ELF-1 (cell line): Measurements from ENCODE around the gene TBRG4.

ENCODE experiments used
- DNase-seq: peaks from one replicate; pipeline ENCODE4 v3.0.0-alpha.2; 2016; ENCODE audit warnings: low read depth, low spot score

TBRG4 gene

DNA sequence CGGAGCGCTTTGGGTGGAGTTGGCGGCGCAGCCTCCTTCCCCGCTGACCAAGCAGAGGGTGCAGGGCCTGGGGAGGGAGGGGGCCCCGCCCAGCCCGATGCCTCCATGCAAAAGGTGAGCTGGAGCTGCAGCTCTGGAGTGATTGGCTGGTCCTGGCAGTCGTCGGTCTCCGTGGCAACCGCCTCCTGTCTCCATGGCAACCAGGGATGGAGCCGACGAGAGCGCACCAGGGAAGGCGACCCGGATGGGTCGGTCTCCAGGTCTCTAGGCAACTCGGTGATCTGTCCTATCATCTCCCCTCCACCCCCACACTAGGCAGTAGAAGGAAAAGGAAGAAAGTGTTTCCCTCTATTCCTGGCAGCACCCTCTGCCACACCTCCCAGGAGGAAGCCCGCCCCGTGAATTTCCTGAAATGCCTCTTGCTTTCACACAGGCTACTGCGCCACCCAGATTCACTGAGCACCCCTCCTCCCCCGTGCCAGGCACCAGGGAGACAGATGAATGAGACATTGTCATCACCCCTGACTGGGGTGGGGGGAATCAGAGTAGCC lies 22.1 kb downstream of the TBRG4 start:
- peak; percentile 96 for DNase-seq

DNA sequence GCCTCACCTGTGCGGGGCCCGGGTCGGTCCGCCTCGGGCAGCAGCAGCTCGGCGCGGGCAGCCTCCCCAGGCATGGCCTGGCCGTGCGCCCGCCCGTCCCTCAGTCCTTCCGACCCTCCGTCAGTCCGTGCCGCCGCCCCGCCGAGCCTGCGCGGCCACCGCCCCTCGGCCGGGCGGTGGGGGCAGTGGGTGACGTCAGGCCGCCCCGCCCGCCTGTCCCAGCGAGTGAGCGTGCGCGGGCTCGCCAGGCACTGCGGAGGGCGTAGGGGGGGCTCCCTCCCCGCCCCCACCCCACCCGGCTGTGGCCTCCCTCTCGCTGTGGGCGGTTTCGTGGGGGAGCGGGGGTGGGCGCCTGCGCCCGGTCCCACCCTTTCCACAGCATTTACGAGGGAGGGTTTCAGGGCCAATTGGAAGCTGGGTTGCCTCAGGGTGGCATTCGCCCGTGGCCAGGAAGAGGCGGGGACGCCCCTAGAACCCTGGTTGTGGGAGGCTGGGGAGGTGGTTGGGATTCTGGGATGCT lies 22.6 kb downstream of the TBRG4 start, which contains the start of gene NACAD:
Gene NACAD, minus strand, starts transcription at position 149 of the 520 bp plus-strand sequence. Its CDS starts 75 bp downstream, at position 74.
- no peak for DNase-seq

DNA sequence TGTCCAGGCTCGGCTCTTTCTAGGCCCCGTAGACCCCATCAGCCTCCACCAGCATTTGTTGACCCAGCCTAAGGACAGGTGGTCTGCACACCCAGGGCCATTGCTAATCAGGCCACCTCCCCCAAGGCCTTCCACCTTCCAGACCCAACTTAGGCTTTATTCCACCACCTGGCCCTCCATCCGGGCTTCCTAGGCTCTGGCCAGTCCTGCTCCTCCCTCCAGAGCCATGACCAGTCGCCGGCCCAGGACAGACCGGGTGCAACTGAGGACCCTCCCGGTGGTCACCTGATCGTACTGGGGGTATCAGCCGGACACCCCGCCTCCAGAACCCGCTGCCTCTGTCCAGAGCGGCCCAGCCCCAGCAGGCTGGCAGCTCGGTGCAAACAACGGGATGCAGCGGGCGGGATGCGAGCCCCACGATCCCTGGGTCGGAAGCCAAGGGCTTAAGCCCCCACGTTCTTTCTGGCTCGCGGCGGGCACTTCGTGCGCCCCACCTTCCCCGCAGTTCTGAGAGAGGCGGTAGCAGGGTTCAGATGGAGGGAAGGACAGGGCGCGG lies 23.3 kb downstream of the TBRG4 start:
- no peak for DNase-seq

DNA sequence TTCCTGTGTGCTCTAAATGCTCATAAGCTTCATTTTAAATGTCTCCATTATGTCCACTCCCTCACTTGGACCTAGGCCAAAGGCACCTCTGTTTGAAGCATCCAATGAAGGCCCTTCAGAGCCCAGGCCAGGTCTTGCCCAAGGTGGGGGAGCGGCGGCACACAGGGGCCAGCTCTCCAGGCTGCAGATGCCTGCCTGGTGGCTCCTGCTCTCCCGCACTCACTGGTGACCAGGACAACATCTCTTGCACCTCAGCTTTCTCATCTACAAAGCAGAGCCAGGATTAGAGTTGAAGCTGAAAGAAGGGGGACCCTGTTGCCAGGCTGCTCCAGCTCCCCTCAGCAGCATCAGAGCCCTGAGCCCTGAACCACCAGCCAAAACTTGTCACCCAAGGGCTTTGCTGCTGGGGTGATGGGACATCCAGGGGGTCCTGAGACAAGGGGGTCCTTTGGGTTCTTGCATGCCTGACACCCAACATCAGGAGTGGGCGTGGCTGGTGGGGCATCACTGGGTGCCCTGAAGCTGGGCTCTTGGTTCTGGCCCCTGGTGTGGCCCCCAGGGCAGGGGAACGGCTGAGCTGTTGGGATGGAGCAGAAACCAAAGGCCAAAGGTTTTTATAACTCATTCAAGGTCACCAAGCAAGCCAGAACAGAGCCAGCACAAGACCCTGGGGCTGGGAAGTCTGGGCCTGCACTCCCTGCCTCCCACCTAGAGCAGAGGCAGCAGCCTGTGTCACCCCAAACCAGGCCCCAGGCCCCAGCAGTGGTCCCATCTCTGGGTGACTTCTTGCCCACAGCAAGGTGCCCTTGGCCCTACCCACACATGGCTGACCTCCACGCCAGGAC lies 24.0 kb downstream of the TBRG4 start:
- DNase-seq: no peak

DNA sequence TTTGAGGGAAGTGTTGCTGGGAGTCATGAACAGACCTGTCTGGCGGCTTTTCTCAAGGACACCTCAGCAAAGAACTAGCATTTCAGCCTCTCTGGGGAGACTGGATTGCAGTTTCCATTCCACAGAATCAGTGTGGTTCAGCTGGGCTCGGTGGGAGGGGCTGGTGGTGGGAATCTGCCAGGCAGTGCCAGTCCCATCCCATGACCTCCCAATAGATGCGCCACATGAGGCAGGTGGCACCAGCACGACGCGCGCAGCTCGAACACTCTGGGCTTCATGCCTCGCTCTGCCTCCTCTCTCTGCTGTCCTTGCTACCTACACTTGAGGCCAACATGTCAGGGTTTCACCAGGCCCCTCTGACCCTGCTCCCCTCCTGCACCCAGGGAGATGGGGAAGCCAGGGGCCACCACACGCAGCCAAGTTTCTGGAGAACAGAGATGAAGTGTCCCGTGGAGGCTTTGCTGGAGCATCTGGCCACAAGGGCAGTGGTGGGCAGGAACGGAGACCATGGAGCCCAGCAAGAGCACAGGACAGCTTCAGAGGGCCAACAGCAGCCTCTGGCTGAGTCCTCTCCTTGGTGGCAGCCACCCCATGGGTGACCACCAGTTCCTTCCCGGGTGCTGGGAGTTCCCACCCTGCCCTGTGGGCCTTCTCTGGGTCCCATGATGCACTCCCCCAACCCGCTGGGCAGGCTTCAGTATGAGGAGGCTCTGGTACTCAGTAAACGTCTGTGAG lies 25.0 kb downstream of the TBRG4 start:
- DNase-seq: peak; percentile 32

DNA sequence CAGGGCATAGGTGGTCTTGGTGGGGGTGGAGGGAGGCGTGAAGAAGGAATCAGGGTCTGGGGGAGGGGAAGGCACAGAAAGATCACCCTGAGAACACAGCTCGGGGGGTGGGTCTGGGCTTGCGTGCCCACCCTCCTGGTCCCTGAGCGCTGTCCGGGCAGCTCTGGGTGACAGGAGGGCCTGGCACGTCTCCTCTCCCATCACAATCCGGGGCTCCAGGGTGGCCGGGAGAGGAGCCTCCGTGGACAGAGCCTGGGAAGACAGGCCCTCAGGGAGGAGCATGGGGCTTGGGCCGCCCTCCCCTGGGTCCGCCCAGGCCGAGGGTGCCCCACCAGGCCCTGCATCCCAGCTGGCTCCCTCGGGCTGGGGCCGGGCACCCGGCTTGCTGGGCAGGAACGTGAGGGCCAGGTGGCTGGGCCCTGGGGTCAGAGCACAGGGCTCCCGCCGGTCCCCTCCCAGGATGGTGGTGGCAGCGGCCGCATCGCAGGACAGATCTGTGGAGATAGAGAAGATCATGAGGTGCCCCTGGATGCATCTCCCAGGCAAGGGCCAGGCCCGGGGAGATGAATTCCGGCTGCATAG lies 25.8 kb downstream of the TBRG4 start:
- DNase-seq: no peak

DNA sequence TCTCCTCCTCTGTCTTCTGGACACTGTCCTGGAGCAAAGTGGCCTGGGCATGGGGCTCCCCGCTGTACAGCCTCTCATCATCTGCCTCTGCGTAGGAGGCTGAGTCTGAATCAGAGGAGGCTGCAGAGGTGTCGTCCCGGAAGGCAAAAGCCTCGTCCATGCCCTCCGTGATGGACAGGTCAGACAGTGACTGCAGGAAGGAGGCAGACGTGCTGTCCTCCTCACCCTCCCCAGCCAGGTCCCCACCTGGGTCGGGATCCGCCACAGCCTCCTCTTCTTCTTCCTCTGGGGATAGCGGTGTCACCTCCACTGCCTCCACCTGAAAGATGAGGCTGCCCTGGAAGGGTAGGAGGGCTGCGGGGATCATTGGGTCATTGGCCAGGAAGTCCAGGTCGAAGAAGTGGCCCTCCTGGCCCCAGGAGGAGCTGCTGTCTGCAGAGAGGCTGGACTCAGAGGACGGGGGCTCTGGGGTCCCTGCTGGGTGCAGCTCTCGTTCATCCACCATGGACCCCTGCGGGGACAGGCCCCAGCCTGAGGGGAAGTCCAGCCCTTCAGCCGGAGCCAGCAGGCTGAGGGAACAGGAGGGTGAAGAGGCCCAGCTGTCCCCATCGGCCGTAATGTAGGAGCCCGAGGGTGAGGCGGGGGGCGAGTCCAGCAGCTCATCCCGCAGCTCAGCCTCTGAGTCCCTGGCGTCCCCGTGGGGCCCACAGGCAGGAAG lies 26.4 kb downstream of the TBRG4 start:
- DNase-seq: no peak

DNA sequence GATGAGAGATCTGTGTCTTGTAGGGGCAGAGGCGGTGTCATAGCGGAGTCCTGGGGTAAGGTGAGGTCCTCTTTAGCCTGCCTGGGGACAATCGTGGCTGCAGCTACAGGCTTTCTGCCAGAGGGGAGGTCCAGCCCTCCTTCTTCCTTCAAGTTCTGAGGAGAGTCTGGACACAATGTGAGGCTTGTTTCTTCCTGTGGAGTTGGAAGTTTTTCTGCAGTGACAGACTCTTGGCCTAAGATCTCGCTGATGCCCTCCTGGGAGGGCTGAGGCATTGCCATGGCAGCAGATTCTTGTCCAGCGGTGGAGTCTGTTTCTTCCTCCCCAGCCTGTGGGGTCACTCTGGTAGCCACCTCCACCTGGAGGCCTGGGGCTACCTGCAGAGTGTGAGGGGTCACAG lies 27.2 kb downstream of the TBRG4 start:
- DNase-seq: no peak

DNA sequence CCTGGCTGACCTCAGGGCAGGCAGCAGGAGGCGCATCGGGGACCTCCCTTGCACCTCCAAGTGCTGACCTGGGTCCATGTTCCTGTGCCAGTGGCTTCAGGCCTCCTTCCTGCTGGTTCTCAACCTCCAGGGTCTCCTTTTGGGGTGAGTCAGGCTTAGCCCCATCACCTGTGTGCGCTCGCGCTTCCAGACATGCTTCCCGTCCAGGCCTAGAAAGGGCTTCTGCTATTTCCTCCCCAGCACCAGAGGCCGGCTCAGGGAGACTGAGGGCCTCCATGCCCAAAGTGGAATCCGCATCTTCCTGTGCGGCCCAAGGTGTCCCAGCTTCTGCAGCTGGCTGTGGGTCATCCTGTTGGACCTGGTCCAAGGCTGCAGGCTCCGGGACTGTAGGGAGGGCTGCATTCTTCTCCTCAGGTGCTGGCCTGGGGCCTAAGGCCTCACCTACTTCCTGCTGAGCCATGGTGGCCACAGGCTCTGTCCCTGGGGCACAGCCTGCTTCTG lies 28.6 kb downstream of the TBRG4 start:
- no peak for DNase-seq

DNA sequence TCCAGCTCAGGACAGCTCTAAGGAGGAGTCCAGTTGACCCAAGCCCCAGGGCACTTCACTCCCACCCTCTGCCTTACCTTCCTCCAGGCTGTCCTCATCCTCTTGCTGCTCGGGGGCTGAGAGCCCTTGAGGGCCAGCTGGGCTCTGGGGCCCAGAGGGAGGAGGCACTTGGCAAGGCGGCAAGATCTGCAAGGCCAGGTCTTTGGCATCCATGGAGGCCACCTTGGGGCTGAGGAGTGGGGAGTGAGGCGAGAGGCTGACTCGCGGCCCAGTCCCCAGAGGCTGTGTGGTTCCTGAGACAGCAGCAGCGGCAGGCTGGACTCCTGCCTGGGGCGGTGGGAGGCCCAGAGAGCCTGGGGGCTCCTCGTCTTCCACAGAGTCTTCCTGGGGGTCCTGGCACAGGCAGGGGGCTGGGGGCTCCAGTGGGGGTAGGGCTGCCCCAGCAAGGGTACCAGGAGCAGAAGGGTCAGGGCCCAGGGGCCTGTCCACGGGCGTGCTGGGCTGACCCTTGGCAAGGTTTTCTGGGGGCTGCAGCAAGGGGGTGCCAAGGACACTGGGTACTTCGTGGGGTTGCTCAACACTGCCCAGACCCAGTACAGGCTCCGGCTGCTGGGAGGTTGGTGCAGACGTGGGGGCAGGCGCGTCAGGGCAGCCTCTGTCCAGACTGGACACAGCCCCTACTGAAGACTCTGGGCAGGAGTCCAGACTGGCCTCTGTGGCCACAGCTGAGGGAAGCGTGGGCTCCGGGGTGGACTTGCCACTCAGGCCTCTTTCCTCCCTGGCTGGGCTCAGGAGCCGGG lies 29.3 kb downstream of the TBRG4 start:
- no peak for DNase-seq

DNA sequence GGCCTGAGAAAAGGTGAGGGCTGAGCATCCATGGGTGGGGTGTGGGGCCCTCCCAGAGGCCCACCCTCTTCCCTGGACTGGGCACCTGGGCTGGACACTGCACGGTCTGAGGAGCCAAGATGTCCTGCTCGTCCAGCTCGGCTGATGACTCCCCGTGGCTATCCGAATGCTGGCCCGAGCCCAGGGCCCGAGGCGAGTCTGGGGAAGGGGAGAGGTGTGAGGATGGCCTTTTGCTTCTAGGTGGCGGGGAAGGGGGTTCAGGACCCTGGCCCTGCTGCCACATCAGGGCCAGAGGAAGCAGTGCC lies 29.9 kb downstream of the TBRG4 start:
- no peak for DNase-seq

DNA sequence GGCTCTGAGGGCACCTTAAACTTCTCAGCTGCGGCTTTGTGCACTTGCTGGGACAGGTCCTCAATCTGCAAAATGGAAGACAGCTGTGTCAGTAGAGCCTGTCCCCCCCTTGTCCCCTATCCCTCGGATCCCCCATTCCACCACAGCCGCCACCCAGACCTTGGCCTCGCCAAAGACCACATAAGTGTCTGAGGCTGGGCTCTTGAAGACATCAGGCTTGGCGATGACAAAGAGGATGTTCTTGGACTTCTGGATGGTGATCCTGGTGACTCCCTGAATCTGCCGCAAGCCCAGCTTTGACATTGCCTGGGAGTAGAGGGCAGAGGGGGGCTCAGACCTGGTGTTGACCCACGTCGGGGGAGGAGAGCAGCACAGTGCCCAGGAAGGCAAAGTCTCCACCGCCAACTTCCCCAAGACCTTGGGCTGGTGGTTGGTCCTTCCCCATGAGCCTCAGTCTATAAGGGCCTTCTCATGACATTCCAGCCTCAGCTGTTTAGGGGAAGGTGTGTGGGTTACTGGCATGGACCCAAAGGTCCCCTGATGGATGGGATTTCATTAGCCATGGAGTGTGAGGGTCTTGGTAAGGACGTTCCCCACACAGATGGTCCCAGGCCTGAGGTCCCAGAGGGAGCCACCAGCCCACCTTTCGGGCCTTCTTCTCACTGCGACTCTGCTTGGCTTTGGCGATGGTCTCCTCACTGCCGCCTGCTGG lies 30.4 kb downstream of the TBRG4 start:
- no peak for DNase-seq

DNA sequence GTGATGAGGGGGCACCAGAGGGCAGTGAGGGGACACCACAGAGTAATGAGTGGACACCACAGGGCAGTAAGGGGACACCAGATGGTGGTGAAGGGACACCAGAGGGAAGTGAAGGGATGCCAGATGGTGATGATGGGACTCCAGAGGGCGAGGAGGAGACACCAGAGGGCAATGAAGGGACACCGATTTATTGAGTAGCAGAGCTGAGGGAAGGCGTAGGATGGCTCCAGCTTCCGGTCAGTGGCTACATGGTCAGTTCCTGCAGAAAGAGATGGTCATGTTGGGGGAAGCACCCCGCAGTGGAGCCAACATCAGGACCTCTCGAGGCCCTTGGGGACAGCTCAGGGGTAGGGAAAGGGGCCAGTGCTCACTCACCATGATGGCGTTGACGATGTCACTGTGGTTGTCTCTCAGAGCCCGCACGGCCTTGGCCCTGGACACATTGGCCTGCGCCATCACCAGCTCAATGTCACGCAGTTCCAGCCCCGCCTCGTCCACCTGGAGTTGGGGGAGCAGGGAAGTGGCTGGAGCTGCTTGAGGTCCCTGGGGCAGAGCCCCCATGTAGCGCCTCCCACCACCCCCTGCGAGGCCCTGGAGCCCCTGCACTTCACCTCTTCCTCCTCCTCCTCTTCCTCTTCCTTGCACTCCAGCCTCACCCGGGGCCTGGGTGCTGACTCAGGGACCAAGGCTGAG lies 31.1 kb downstream of the TBRG4 start:
- DNase-seq: no peak

DNA sequence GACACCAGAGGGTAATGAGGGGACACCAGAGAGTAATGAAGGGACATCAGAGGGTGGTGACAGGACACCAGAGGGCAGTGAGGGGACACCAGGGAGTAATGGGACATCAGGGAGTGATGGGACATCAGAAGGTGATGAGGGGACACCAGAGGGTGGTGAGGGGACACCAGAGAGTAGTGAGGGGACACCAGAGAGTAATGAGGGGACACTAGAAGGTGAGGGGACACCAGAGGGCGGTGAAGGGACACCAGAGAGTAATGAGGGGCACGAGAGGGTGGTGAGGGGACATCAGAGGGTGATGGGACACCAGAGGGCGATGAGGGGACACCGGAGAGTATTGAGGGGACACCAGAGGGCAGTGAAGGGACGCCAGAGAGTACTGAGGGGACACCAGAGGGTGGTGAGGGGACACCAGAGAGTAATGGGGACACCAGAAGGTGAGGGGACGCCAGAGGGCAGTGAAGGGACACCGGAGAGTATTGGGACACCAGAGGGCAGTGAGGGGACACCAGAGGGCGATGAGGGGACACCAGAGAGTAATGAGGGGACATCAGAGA lies 33.3 kb downstream of the TBRG4 start:
- DNase-seq: no peak

DNA sequence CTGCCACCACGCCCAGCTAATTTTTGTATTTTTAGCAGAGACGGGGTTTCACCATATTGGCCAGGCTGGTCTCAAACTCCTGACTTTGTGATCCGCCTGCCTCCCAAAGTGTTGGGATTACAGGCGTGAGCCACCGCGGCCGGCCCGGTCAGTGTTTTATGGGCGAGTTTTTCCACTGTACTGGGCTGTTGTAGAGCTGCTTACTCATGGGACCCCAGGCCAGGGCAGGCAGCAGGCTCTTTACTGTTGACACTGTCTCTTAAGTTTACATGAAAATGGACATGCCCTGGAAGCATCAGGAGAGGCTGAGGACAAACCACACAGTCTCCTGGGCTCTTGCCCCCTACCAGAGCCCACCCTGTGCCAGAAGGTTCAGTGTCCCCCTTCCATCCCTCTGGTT lies 33.9 kb downstream of the TBRG4 start:
- no peak for DNase-seq

DNA sequence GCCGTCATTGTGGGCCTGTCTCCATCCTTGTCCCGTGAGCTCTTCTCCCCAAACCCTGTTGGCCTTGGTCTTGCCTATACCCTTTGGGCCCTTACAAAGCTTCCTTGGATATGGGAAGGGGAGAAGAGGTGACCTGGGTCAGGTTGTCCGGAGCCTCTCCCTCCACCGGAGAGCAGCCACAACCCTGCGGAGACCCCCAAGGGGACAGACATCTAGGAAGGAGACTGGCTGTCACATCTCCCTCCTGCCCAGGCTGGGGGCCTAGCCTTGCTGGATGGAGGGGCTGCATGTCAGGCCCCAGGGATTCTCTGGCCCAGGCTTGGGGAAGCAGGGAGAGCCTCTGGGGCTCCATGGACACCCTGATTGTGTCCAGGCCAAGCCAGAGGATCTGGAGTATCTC lies 34.6 kb downstream of the TBRG4 start:
- no peak for DNase-seq

DNA sequence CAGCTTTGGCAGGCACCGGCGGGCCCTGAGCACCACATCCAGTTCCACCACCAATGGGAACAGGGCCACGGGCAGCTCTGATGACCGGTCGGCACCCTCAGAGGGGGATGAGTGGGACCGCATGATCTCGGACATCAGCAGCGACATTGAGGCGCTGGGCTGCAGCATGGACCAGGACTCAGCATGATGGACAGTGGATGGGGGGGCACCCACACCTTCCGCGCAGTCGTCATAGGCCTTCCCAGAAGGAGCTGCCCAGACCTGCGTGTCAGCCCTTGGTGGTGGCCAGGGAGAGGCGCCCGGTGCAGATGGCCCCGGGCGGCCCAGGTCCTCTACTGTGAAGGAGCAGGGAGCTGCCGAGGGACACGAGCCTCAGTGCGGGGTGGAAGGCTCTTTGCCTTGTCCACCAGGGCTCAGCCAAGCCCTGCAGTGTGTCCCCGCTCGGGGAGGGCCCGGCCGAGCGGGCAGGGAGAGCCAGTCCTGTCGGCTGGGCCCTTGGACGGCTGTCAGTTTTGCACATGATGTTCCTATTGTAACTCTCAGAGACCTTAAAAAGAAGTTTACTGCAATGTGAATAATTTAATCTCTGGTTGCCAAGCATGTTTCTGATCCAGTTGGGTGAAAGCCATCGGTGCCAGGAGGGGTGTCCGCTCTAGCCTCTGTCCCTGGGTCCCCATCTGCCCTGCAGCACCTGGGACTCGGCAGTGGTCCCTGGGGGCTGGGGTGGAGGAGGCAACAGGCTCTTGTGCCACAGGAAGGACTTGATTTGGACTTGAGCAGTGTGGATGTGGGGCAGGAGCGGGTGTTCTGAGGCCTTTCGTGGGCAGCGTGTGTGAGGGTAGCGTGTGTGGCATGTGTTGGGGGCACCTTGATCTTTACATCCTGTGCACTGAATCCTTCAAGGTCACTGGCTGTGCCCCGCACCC lies 35.4 kb downstream of the TBRG4 start:
- DNase-seq: no peak

DNA sequence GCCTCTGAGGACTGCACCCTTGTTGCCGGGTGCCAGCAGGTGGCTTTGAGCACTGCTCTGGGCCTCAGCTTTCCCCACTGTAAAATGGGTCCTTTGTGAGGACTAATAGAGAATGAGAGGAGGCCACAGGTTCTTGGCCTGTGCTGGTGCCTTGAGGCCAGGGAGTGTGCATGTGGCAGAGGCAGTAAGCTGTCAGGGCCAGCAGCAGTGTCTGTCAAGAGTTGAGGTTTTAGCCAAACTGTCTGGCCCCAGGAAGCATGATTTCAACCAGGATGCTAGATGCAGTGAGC lies 36.2 kb downstream of the TBRG4 start:
- DNase-seq: no peak
